ENCODE results near the gene ZNF681. TPM values are rescaled to one million over a fixed set of nuclear protein-coding genes. Genes with fewer than 3 reads are reported as not detected.
"Not testable (repeated sequence)": the region's sequence is repeated elsewhere in the genome, so short reads cannot be mapped to it uniquely, and the experiment has no call there.

Gene ZNF681
- total RNA-seq, 1 donor from 2014 or later: 1.8 TPM

DNA sequence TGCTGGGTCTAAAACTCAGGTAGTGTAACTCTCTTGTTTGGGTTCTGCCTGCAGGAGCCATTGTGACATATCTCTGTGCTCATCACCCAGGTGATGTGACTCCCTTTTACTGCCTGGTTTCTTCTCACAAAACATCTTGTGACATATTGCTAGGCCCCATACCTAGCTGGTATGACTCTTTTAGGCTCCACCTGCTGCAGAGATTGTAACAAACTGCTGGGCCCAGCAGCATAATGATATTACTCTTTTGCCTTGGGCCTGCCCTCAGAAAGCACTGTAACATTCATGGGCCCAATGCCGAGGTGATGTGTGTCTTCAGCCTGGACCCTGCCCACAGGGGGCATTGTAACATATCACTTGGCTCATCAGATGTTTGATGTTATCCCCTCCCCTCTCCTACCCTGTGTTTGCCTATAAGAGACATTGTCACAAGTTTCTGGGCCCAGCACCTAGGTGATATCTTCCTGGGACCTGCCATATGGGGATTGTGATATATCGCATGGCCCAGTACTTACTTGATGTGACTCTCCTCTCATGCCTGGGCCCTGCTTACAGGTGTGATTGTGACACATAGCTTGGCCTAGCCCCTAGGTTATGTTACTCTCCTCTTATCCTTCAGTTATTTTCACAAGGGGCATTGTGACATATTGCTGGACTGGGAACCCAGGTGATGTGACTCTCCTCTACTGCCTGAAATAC is 18.0 kb upstream of the ZNF681 start:
- ATAC-seq: no peak
- DNase-seq (ENCODE audit: low spot score): no peak
- intact Hi-C loops (cut with DNase I): no loop called here

GRCh38 chr19:23774524-23774971 is 15.9 kb upstream of the ZNF681 start:
- ATAC-seq (no peak), DNase-seq (ENCODE audit: low spot score) (no peak)
- intact Hi-C loops (cut with DNase I): no loop called here

DNA sequence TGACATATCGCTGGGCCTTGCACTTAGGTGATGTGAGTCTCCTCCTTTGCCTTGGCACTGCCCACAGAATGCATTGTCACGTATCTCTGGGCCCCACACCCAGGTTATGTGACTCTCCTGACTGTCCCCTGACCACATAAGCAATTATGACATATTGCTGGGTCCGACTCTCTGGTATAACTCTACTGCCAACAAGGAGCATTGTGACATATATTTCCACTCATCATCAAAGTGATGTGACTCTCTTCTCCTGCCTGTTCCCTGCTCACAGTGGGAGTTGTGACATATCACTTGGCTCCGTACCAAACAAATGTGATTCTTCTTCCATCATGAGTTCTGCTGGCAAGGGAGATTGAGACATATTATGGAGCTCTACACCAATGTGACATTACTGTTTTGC is 15.4 kb upstream of the ZNF681 start:
- intact Hi-C loops (cut with DNase I): no loop called here
- DNase-seq (ENCODE audit: low spot score): no peak
- ATAC-seq: no peak

- no peak for DNase-seq (ENCODE audit: low spot score)
- intact Hi-C loops (cut with DNase I): no loop called here
- ATAC-seq: no peak
Observed at GRCh38 chr19:23772675-23773063, 14.0 kb upstream of the ZNF681 start.

- intact Hi-C loops (cut with DNase I): no loop called here
- ATAC-seq (no peak), DNase-seq (ENCODE audit: low spot score) (no peak)
Observed at GRCh38 chr19:23771761-23772674, 13.3 kb upstream of the ZNF681 start.

DNA sequence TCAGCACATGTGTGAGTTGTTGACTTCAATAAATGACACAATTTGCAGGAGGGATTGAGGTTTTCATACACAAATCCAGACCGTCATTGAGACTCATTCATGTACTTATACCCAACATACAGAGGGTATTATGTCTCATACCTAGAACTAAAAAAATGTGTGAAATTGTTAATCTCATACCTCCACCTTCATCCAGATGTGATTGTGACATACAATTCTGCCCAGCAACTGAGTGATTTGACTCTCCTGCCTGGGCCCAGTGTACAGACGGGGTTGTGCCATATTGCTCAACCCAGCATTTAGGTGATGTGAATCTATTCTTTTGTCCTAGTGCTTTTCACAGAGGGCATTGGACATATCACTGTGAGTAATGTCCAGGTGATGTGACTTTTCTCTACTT is 12.6 kb upstream of the ZNF681 start:
- ATAC-seq (no peak), DNase-seq (ENCODE audit: low spot score) (no peak)
- intact Hi-C loops (cut with DNase I): no loop called here

GRCh38 chr19:23770672-23771250 is 12.1 kb upstream of the ZNF681 start:
- intact Hi-C loops (cut with DNase I): no loop called here
- no peak for DNase-seq (ENCODE audit: low spot score)
- no peak for ATAC-seq

DNA sequence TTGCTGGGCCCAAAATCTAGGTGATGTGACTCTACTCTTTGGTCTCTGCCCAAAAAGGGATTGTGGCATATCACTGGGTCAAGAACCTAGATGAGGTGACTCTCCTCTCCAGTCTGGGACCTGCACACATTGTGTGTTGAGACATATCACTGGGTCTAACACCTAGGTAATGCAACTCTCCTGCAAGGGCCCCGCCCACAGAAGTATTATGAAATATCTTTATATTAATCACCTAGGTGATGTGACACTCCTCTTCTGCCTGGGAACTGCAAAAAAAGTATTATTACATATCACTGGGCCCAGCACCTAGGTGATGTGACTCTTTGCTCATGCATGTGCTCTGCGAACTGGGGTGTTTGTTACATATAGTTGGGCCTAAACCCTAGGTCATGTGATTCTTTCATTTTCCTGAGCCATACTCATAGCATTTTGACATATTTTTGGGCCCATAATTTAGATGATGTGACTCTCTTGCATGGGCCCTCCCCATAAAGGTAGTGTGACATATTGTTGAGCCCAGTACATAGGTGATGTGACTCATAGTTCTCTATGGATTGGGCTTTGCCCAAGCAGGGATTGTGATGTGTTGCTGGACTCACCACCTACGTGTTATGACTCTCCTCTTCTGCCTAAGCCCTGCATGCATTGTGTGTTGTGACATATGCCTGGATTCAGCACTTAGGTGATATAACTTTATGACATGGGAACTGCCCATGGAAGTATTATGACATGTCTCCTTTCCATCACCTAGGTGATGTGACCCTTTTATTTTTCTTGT is 11.2 kb upstream of the ZNF681 start:
- no peak for DNase-seq (ENCODE audit: low spot score)
- ATAC-seq: no peak
- intact Hi-C loops (cut with DNase I): no loop called here

DNA sequence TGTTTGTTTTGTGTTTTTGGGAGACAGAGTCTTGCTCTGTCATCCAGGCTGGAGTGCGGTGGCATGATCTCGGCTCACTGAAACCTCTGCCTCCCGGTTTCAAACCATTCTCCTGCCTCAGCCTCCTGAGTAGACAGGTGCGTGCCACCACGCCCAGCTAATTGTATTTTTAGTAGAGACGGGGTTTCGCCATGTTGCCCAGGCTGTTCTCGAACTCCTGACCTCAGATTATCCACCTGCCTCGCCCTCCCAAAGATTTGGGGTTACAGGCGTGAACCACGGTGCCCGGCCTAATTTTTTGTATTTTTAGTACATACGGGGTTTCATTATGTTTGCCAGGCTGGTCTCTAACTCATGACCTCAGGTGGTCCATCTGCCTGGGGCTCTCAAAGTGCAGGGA is 8.3 kb upstream of the ZNF681 start:
- DNase-seq (ENCODE audit: low spot score) (no peak), ATAC-seq (no peak)
- intact Hi-C loops (cut with DNase I): no loop called here

GRCh38 chr19:23764781-23765180 is 6.1 kb upstream of the ZNF681 start:
- intact Hi-C loops (cut with DNase I): no loop called here
- no peak for DNase-seq (ENCODE audit: low spot score)
- ATAC-seq: no peak

- DNase-seq (ENCODE audit: low spot score) (peak; percentile 86), ATAC-seq (peak; percentile 87)
- intact Hi-C loops (cut with DNase I): no loop called here
Observed at GRCh38 chr19:23762884-23763711, 4.4 kb upstream of the ZNF681 start.

- intact Hi-C loops (cut with DNase I): no loop called here
- ATAC-seq (no peak), DNase-seq (ENCODE audit: low spot score) (no peak)
Observed at GRCh38 chr19:23762548-23762883, 3.8 kb upstream of the ZNF681 start.

GRCh38 chr19:23760326-23760725 is 1.6 kb upstream of the ZNF681 start:
- ATAC-seq; DNase-seq (ENCODE audit: low spot score); intact Hi-C loops (cut with DNase I): not testable (repeated sequence)

DNA sequence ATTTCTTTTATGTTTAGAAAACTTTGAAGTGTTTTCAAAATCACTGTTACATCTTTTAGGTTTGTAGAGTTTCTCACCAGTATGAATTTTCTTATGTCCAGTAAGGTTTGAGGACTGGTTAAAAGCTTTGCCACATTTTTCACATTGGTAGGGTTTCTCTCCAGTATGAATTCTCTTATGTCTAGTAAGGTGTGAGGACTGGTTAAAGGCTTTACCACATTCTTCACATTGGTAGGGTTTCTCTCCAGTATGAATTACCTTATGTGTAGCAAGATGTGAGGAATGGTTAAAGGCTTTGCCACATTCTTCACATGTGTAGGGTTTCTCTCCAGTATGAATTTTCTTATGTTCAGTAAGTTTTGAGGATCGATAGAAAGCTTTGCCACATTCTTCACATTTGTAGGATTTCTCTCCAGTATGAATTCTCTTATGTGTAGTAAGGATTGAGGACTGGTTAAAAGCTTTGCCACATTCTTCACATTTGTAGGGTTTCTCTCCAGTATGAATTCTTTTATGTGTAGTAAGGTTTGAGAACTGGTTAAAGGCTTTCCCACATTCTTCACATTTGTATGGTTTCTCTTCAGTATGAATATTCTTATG is 15.0 kb downstream of the ZNF681 start:
- DNase-seq (ENCODE audit: low spot score); intact Hi-C loops (cut with DNase I); ATAC-seq: not testable (repeated sequence)

GRCh38 chr19:23730729-23731465 is 27.8 kb downstream of the ZNF681 start:
- ATAC-seq; intact Hi-C loops (cut with DNase I); DNase-seq (ENCODE audit: low spot score): not testable (repeated sequence)

- intact Hi-C loops (cut with DNase I); DNase-seq (ENCODE audit: low spot score); ATAC-seq: not testable (repeated sequence)
Observed at GRCh38 chr19:23724161-23724560, 34.5 kb downstream of the ZNF681 start.

GRCh38 chr19:23718802-23719201 is 39.9 kb downstream of the ZNF681 start:
- intact Hi-C loops (cut with DNase I): no loop called here
- no peak for ATAC-seq
- no peak for DNase-seq (ENCODE audit: low spot score)
